H1 (cell line): Measurements from ENCODE around the gene RFX5. TPM values are rescaled to one million over a fixed set of nuclear protein-coding genes. Genes with fewer than 3 reads are reported as not detected.

Source experiments
- CBX8 ChIP-seq: fragments of 300-800, 300-1000 bp; sonication (generic); IDR thresholded peaks from 2 replicates; pipeline ENCODE4 v1.7.1; 2016; ENCODE audit warnings: low read depth, low read length, borderline replicate concordance
- CTCF ChIP-seq, 3 experiments: IDR thresholded peaks; 1 replicate in 2 of 3; 2 replicates in 1 of 3; pipeline versions ENCODE4 v1.5.1 to v1.6.1; 2011; ENCODE audit warnings: low read length in 3 of 3, mild to moderate bottlenecking in 3 of 3, inconsistent platforms in 2 of 3, low read depth in 1 of 3, moderate library complexity in 1 of 3; ENCODE audit not compliant: insufficient read depth in 1 of 3; ENCODE audit errors: control extremely low read depth in 1 of 3
- KDM4A ChIP-seq: IDR thresholded peaks from one replicate; pipeline ENCODE4 v1.7.1; 2012; ENCODE audit warnings: low read depth, mild to moderate bottlenecking, moderate library complexity, low read length, inconsistent platforms; ENCODE audit not compliant: severe bottlenecking
- MAFK ChIP-seq: IDR thresholded peaks from 2 replicates; pipeline ENCODE4 v1.6.1; 2012; ENCODE audit warnings: low read depth, mild to moderate bottlenecking, improper control_type of control experiment, low read length
- POLR2A ChIP-seq, 2 experiments: IDR thresholded peaks; 1 replicate in 1 of 2; 2 replicates in 1 of 2; pipeline ENCODE4 v1.6.1; 2011; ENCODE audit warnings: low read depth in 2 of 2, low read length in 2 of 2, mild to moderate bottlenecking in 2 of 2; ENCODE audit errors: control extremely low read depth in 1 of 2
- RFX5 ChIP-seq: IDR thresholded peaks from 2 replicates; pipeline ENCODE4 v1.6.1; 2011; ENCODE audit warnings: low read depth, low read length, improper control_type of control experiment, borderline replicate concordance
- SAP30 ChIP-seq: fragments of 300-600 bp; sonication (generic); IDR thresholded peaks from 2 replicates; pipeline ENCODE4 v1.7.1; 2012; ENCODE audit warnings: low read length, moderate library complexity, mild to moderate bottlenecking, inconsistent platforms; ENCODE audit not compliant: insufficient read depth, insufficient replicate concordance
- SP1 ChIP-seq: IDR thresholded peaks from 2 replicates; pipeline ENCODE4 v1.6.1; 2011; ENCODE audit warnings: low read depth, low read length
- TBP ChIP-seq: IDR thresholded peaks from 2 replicates; pipeline ENCODE4 v1.6.1; 2011; ENCODE audit warnings: low read depth, low read length, improper control_type of control experiment
- polyA plus RNA-seq, 7 experiments: library from polyadenylated mRNA; depleted of rRNA in 3 of 7; stranded (reverse) in 5 of 7; unstranded in 2 of 7; fragments of >200 nt in 5 of 7; fragments of 200-250 nt in 2 of 7; gene quantifications; 1 replicate in 5 of 7; 2 replicates in 1 of 7; 4 replicates in 1 of 7; pipeline versions ENCODE4 v1.2.1 to v1.2.3, GENCODE V29; 2011 to 2013; ENCODE audit warnings: missing spikeins in 2 of 7, mixed read lengths in 2 of 7
- total RNA-seq: library from RNA; stranded (reverse); fragmentation: NEBNext Ultra II Directional; extraction: Animal tissue kit (Norgen Biotek cat#: 25700); gene quantifications from 2 replicates; pipeline ENCODE4 v1.2.1, GENCODE V29; 2021

Gene RFX5
- total and polyA plus RNA-seq, 2 of the 8 experiments (the other 6 are each of a cell fraction or from before 2014, with no cell fraction given), result 27.8 to 59.7 TPM

GRCh38 chr1:151327223-151327902 is 19.7 kb downstream of the RFX5 start, which contains the start of gene PI4KB (continued):
- no peak for TF ChIP-seq CTCF (IDR thresholded peaks at IDR 0.05; ENCODE audit: control extremely low read depth in 1 of 3, insufficient read depth in 1 of 3, low read depth in 1 of 3, low read length in 3 of 3)
- TF ChIP-seq SAP30, result no peak
- 0 out of 2 replicates have a peak, but pooled peaks have one; percentile 40 for TF ChIP-seq SP1
- TF ChIP-seq RFX5, result no peak
- TF ChIP-seq MAFK, result no peak
- peak; percentile 75 for TF ChIP-seq TBP
- no peak for TF ChIP-seq KDM4A
- no peak for TF ChIP-seq CBX8
- peak; percentile 67 to 82 for TF ChIP-seq POLR2A (IDR thresholded peaks at IDR 0.05; ENCODE audit: control extremely low read depth in 1 of 2, low read depth in 2 of 2, low read length in 2 of 2)
